HCT116 (cell line): ENCODE data around the gene RTN4RL1. TPM values are rescaled to one million over a fixed set of nuclear protein-coding genes. Genes with fewer than 3 reads are reported as not detected.

Experiments
- ATAC-seq: fragments of 200-7000 bp; cut with Tn5 transposase; 2 replicates; pipeline ENCODE4 v1.9.1; 2020; ENCODE audit warnings: mild to moderate bottlenecking, moderate library complexity
- BruUV-seq: library from RNA; stranded (reverse); fragments of 400-500 nt; replicated peaks from 2 replicates; lab custom pipeline; 2021; lab: Mats Ljungman, UMichigan
- CTCF ChIA-PET: fragments of 300-600 bp; sonication (Branson Sonifier 250); formaldehyde crosslinking; loops from one replicate; lab custom pipeline; 2021; ENCODE audit warnings: antibody characterized with exemption; lab: Charles Lee
- POLR2A ChIA-PET: fragments of 300-600, 350-600 bp; sonication (Branson Sonifier 250); formaldehyde crosslinking; loops from one replicate; lab custom pipeline; 2021; ENCODE audit warnings: antibody characterized with exemption; lab: Charles Lee
- RAD21 ChIA-PET, 2 experiments: fragments of 300-600 bp; sonication (Branson Sonifier 250); formaldehyde crosslinking; loops; one replicate each; lab custom pipeline; 2023; ENCODE audit warnings: low total read pairs in 2 of 2; ENCODE audit not compliant: uncharacterized antibody in 2 of 2, unreplicated experiment in 2 of 2, low non-redundant PET in 1 of 2; lab: Charles Lee
- DNase-seq: peaks from one replicate; pipeline ENCODE4 v3.0.0-alpha.2; 2010; ENCODE audit warnings: low read depth, low spot score
- H2AFZ ChIP-seq: fragments of 200-600 bp; shearing (Covaris generic), sonication (generic); 2 replicates; pipeline ENCODE4 v1.6.1; 2017; ENCODE audit warnings: low read depth, mixed run types, mixed read lengths, antibody characterized with exemption, low read length; ENCODE audit not compliant: poor library complexity, severe bottlenecking
- H3K27ac ChIP-seq: 2 replicates; pipeline ENCODE4 v1.5.1; 2012; ENCODE audit warnings: low read depth, low read length
- H3K27me3 ChIP-seq: fragments of 200-600 bp; sonication (generic); 2 replicates; pipeline ENCODE4 v1.6.1; 2016; ENCODE audit warnings: mixed run types, low read length, mixed read lengths; ENCODE audit not compliant: insufficient read depth
- H3K36me3 ChIP-seq, 2 experiments: fragments of 200-500 bp in 1 of 2; fragments of 200-600 bp in 1 of 2; sonication (Bioruptor generic) in 1 of 2; sonication (generic) in 1 of 2; 2 replicates each; pipeline versions ENCODE4 v1.5.1 to v1.6.1; 2014 to 2016; ENCODE audit warnings: low read length in 2 of 2, inconsistent platforms in 1 of 2, mixed read lengths in 1 of 2, mixed run types in 1 of 2; ENCODE audit not compliant: insufficient read depth in 2 of 2, control insufficient read depth in 1 of 2
- H3K4me1 ChIP-seq, 2 experiments: fragments of 200-600 bp in 1 of 2; sonication (generic) in 1 of 2; 2 replicates each; pipeline versions ENCODE4 v1.5.1 to v1.6.1; 2012 to 2017; ENCODE audit warnings: low read length in 2 of 2, inconsistent platforms in 1 of 2, mild to moderate bottlenecking in 1 of 2, mixed read lengths in 1 of 2, mixed run types in 1 of 2, moderate library complexity in 1 of 2; ENCODE audit not compliant: insufficient read depth in 2 of 2, control insufficient read depth in 1 of 2
- H3K4me2 ChIP-seq: fragments of 200-600 bp; sonication (generic); 2 replicates; pipeline ENCODE4 v1.6.1; 2017; ENCODE audit warnings: mixed run types, low read length, mixed read lengths
- H3K4me3 ChIP-seq, 2 experiments: fragments of 200-600 bp in 1 of 2; sonication (generic) in 1 of 2; replicated peaks in 1 of 2; 2 replicates each; pipeline ENCODE4 v1.5.1; 2011 to 2016; ENCODE audit warnings: low read length in 2 of 2, control low read depth in 1 of 2, low read depth in 1 of 2, mild to moderate bottlenecking in 1 of 2, mixed read lengths in 1 of 2, mixed run types in 1 of 2
- H3K79me2 ChIP-seq: fragments of 200-600 bp; sonication (generic); 2 replicates; pipeline ENCODE4 v1.6.1; 2017; ENCODE audit warnings: mild to moderate bottlenecking, mixed run types, low read length, moderate library complexity, mixed read lengths; ENCODE audit not compliant: insufficient read depth
- H3K9ac ChIP-seq: fragments of 200-600 bp; sonication (generic); 2 replicates; pipeline ENCODE4 v1.6.1; 2016; ENCODE audit warnings: low read length, mixed read lengths
- H3K9me2 ChIP-seq: fragments of 200-600 bp; sonication (generic), shearing (Covaris generic); 2 replicates; pipeline ENCODE4 v1.6.1; 2017; ENCODE audit warnings: mixed run types, mild to moderate bottlenecking, moderate library complexity; ENCODE audit not compliant: insufficient read depth
- H3K9me3 ChIP-seq, 2 experiments: fragments of 200-500 bp in 1 of 2; fragments of 200-600 bp in 1 of 2; sonication (Bioruptor generic) in 1 of 2; sonication (generic) in 1 of 2; 2 replicates each; pipeline ENCODE4 v1.6.1; 2014 to 2017; ENCODE audit warnings: low read length in 2 of 2, mixed read lengths in 2 of 2, inconsistent platforms in 1 of 2, low read depth in 1 of 2, mild to moderate bottlenecking in 1 of 2, mixed run types in 1 of 2, moderate library complexity in 1 of 2; ENCODE audit not compliant: control insufficient read depth in 1 of 2, insufficient read depth in 1 of 2
- H4K20me1 ChIP-seq: fragments of 200-600 bp; sonication (generic), shearing (Covaris generic); 2 replicates; pipeline ENCODE4 v1.6.1; 2017; ENCODE audit warnings: mixed run types, mild to moderate bottlenecking, moderate library complexity; ENCODE audit not compliant: insufficient read depth
- CEBPB ChIP-seq: IDR thresholded peaks from 2 replicates; pipeline ENCODE4 v1.6.1; 2012; ENCODE audit warnings: low read depth
- FOSL1 ChIP-seq: IDR thresholded peaks from 2 replicates; pipeline ENCODE4 v1.6.1; 2012; ENCODE audit warnings: low read depth
- MAX ChIP-seq: IDR thresholded peaks from 2 replicates; pipeline ENCODE4 v1.6.1; 2012
- POLR2A ChIP-seq: IDR thresholded peaks from 2 replicates; pipeline ENCODE4 v1.7.0; 2011; ENCODE audit warnings: borderline replicate concordance; ENCODE audit not compliant: insufficient read depth, insufficient read length; ENCODE audit errors: extremely low read depth
- POLR2AphosphoS5 ChIP-seq: IDR thresholded peaks from 2 replicates; pipeline ENCODE4 v1.6.1; 2011; ENCODE audit warnings: mild to moderate bottlenecking, low read depth, low read length, moderate library complexity
- RAD21 ChIP-seq: IDR thresholded peaks from 2 replicates; pipeline ENCODE4 v1.6.1; 2012; ENCODE audit warnings: low read depth, mild to moderate bottlenecking
- REST ChIP-seq: IDR thresholded peaks from 2 replicates; pipeline ENCODE4 v1.6.1; 2012; ENCODE audit warnings: low read depth
- SIN3A ChIP-seq: IDR thresholded peaks from 2 replicates; pipeline ENCODE4 v1.6.1; 2012; ENCODE audit warnings: low read depth
- SP1 ChIP-seq: IDR thresholded peaks from 2 replicates; pipeline ENCODE4 v1.6.1; 2012; ENCODE audit warnings: low read depth
- SRF ChIP-seq: IDR thresholded peaks from 2 replicates; pipeline ENCODE4 v1.6.1; 2012; ENCODE audit warnings: low read depth
- ZBTB33 ChIP-seq: IDR thresholded peaks from 2 replicates; pipeline ENCODE4 v1.6.1; 2011; ENCODE audit warnings: mild to moderate bottlenecking, low read length, moderate library complexity; ENCODE audit not compliant: insufficient replicate concordance; ENCODE audit errors: extremely low read depth
- ZFX ChIP-seq: fragments of 450-650 bp; IDR thresholded peaks from 2 replicates; pipeline ENCODE4 v1.6.1; 2017
- ZNF274 ChIP-seq: fragments of 200-500 bp; sonication (Bioruptor generic); IDR thresholded peaks from 2 replicates; pipeline ENCODE4 v1.6.1; 2014; ENCODE audit warnings: mild to moderate bottlenecking, low read depth, low read length, inconsistent platforms
- intact Hi-C: fragments of 100-400 bp; cut with micrococcal nuclease; formaldehyde crosslinking; loops from 2 replicates; pipeline ENCODE4 v1.10.0; 2022
- total RNA-seq: library from RNA; stranded (reverse); gene quantifications from one replicate; pipeline ENCODE4 v1.2.1, GENCODE V29; 2021; ENCODE audit not compliant: unreplicated experiment

The RTN4RL1 gene
- total RNA-seq, 1 experiment from 2014 or later: 3.7 TPM

DNA sequence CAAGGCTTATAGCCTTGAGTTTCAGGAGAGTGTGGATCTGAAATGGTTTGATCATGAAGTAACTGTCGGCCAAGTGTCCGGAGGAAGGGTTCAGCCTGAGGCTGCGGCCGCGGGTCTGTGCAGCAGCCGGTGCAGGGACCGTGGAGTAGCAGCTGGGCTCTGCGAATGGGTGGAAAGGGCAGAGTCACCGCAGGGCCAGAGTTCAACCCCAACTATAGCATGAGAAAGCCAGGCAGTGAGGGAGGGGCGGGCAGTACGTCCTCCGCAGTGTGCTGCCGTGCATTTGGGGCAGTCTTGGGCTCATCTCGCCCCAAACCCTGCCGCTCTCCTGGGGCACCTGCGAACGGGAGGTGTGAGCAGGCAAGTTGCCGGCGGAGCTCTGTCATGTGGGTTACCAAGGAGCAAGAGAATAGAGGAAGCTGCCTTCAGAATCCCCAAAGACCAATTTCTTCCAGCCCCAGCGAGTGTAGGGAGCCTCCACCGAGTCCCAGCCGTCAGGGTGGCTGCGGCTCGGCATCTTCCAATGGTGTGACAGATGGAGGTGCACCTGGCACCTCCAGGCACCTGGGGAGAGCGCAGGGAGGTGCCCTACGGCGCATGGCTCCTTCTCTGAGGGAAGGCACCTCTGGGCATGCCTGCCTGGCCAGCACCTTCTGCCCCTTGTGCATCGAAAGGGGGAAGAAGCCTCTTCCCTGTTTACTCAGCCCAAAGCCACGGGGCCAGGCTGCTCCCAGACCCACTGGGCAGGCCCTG is 108.0 kb downstream of the RTN4RL1 start (continued):
- TF ChIP-seq FOSL1 (no peak), ZFX (no peak), POLR2A (no peak)

- RAD21 ChIA-PET: no interaction called here
- no peak for ATAC-seq
These were observed 108.8 kb downstream of the RTN4RL1 start for GRCh38 chr17:1916316-1916715.

More at GRCh38 chr17:1916316-1916715, 108.8 kb downstream of the RTN4RL1 start:
- DNase-seq: no peak
- TF ChIP-seq REST (no peak), RAD21 (no peak), SIN3A (no peak), POLR2A (no peak), SRF (no peak), MAX (no peak), ZFX (no peak), SP1 (no peak), ZBTB33 (no peak), CEBPB (no peak), FOSL1 (no peak), ZNF274 (no peak), POLR2AphosphoS5 (no peak)
- peaks cover 10% of the 10 kb centered on the region; the same call in 1 of the 2 replicates for H3K27me3 ChIP-seq
- no peaks in the 10 kb centered on the region for H3K4me1 ChIP-seq
- no peaks in the 10 kb centered on the region for H3K9me2 ChIP-seq
- no peaks in the 10 kb centered on the region for H3K79me2 ChIP-seq
- no peak overlapping the region for H3K9ac ChIP-seq
- H3K4me2 ChIP-seq: no peak overlapping the region
- ChIA-PET POLR2A (no interaction called here), CTCF (no interaction called here)
- H4K20me1 ChIP-seq: no peaks in the 10 kb centered on the region
- no peak overlapping the region for H3K27ac ChIP-seq
- H3K9me3 ChIP-seq: no peaks in the 10 kb centered on the region
- no TSS peak for BruUV-seq
- H3K4me3 ChIP-seq: no peak overlapping the region
- H2AFZ ChIP-seq: no peak overlapping the region
- no peaks in the 10 kb centered on the region for H3K36me3 ChIP-seq
- intact Hi-C loops: no loop called here
